Gastroesophageal sphincter (tissue), 4 donors: ENCODE results near the gene TMEM232. TPM values are rescaled to one million over a fixed set of nuclear protein-coding genes. Genes with fewer than 3 reads are reported as not detected.
A peak's percentile ranks its signal among the peaks of the same experiment; 100 is the strongest.

Experiments used
- ATAC-seq: fragments of 150-250 bp; one replicate; pipeline ENCODE4 v1.9.1; 2016; ENCODE audit warnings: mild to moderate bottlenecking, moderate library complexity
- H3K27ac ChIP-seq, 4 donors: fragments of 200-600 bp; sonication (generic) in 3 of 4; 1 replicate in 3 of 4; 2 replicates in 1 of 4; pipeline ENCODE4 v1.5.1; 2016 to 2019
- H3K27me3 ChIP-seq: fragments of 200-600 bp; sonication (generic); one replicate; pipeline ENCODE4 v1.5.1; 2019
- H3K36me3 ChIP-seq, 2 donors: fragments of 200-600 bp; sonication (generic); one replicate each; pipeline ENCODE4 v1.5.1; 2019; ENCODE audit warnings: control low read depth in 1 of 2
- H3K4me1 ChIP-seq, 3 donors: fragments of 200-600 bp; sonication (generic); 1 replicate in 2 of 3; 2 replicates in 1 of 3; pipeline ENCODE4 v1.5.1; 2016 to 2019; ENCODE audit warnings: control low read depth in 2 of 3
- H3K4me3 ChIP-seq, 2 donors: fragments of 200-600 bp; sonication (generic); one replicate each; pipeline ENCODE4 v1.5.1; 2019; ENCODE audit warnings: mild to moderate bottlenecking in 1 of 2, moderate library complexity in 1 of 2
- H3K9me3 ChIP-seq, 3 donors: fragments of 200-600 bp; sonication (generic); one replicate each; pipeline ENCODE4 v1.5.1; 2017 to 2019; ENCODE audit warnings: control low read depth in 2 of 3
- EP300 ChIP-seq: sonication (generic); formaldehyde crosslinking; IDR thresholded peaks from one replicate; pipeline ENCODE4 v1.6.1; 2017; ENCODE audit warnings: antibody characterized with exemption, mild to moderate bottlenecking
- POLR2A ChIP-seq, 2 donors: fragments of 450-650 bp; IDR thresholded peaks; one replicate each; pipeline ENCODE4 v1.6.1; 2017; ENCODE audit warnings: antibody characterized with exemption in 2 of 2, mild to moderate bottlenecking in 2 of 2, moderate library complexity in 1 of 2
- POLR2AphosphoS5 ChIP-seq: sonication (generic); formaldehyde crosslinking; IDR thresholded peaks from one replicate; pipeline ENCODE4 v1.6.1; 2017; ENCODE audit warnings: antibody characterized with exemption
- WGBS, 2 donors: methylation state at CpG; one replicate each; pipeline ENCODE4 v1.1.5; 2018; ENCODE audit warnings: low coverage in 1 of 2; 5-methylcytosine and 5-hydroxymethylcytosine counted together
- total RNA-seq, 4 donors: library from RNA; depleted of rRNA; stranded (reverse); fragments of >200 nt; gene quantifications; one replicate each; pipeline ENCODE4 v1.1.0, GENCODE V29; 2016
- TF ChIP-seq, protein P1 (sequence below), 4 experiments: fragments of 200-600 bp in 2 of 4; fragments of 450-650 bp in 2 of 4; sonication (generic) in 1 of 4; IDR thresholded peaks; one replicate each; pipeline ENCODE4 v1.5.1; 2017 to 2019; ENCODE audit warnings: antibody characterized with exemption in 4 of 4, mild to moderate bottlenecking in 2 of 4, moderate library complexity in 2 of 4

Gene TMEM232
- 1 to 10 TPM; 2.2 to 5.1 (median 3.8) TPM for total RNA-seq

DNA sequence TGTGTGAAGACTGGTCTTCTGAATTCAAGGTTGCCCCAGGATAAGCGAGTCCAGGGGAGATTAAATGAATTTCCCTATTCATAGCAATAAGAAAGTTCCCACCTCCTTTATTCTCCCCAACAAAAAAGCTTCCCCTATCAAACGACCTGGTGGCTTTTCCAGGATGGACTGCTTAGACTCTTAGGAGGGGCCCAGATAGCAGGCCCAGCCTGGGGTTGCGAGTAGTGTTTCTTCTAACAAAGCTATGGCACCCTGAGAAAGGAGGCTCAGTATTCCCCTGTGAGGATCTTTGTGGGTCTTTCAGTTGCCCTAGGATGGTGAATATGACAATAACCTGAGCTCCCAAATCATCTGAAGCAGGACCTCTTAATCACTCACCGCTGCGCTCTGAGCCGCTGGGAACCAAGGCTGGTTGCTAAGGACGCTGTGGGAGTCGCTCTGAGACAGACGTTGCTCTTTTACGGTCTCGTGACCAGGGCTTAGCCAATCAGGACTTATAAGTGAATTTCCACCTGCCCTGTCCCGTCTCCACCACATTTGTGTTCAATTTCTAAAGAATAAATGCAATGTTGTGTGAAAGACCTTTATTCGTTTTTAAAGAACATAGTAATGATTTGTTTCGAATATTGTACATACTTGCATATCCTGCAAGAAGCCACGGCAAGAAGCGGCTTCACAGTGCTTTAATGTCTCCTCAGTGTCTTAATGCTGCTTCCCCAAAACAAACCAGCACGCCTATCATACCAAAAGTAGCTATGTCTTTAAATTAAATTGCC is at the start of gene TMEM232:
TMEM232 (minus strand) TSS at position 423 of the 776 bp plus-strand sequence. CDS start 59,319 bp downstream, outside the sequence.
- TF ChIP-seq EP300 = no peak
- no peak for TF ChIP-seq POLR2AphosphoS5
- TF ChIP-seq, protein P1, sequence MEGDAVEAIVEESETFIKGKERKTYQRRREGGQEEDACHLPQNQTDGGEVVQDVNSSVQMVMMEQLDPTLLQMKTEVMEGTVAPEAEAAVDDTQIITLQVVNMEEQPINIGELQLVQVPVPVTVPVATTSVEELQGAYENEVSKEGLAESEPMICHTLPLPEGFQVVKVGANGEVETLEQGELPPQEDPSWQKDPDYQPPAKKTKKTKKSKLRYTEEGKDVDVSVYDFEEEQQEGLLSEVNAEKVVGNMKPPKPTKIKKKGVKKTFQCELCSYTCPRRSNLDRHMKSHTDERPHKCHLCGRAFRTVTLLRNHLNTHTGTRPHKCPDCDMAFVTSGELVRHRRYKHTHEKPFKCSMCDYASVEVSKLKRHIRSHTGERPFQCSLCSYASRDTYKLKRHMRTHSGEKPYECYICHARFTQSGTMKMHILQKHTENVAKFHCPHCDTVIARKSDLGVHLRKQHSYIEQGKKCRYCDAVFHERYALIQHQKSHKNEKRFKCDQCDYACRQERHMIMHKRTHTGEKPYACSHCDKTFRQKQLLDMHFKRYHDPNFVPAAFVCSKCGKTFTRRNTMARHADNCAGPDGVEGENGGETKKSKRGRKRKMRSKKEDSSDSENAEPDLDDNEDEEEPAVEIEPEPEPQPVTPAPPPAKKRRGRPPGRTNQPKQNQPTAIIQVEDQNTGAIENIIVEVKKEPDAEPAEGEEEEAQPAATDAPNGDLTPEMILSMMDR (IDR thresholded peaks at IDR 0.05) = no peak
- no peak for TF ChIP-seq POLR2A (IDR thresholded peaks at IDR 0.05)
- Histone ChIP-seq H3K4me1 (peaks cover 0 to 7% (median 0%) of the 10 kb centered on the region in 3 donors), H3K9me3 (no peaks in the 10 kb centered on the region), H3K36me3 (no peaks in the 10 kb centered on the region), H3K27me3 (no peaks in the 10 kb centered on the region), H3K4me3 (peak within 1 kb of the TSS; percentile 45 to 66), H3K27ac (no peak within 1 kb of the TSS)
- 29% methylated on average over 11 to 17 of the region's 17 CpGs for WGBS, 2 donors
- ATAC-seq = peak; percentile 95

DNA sequence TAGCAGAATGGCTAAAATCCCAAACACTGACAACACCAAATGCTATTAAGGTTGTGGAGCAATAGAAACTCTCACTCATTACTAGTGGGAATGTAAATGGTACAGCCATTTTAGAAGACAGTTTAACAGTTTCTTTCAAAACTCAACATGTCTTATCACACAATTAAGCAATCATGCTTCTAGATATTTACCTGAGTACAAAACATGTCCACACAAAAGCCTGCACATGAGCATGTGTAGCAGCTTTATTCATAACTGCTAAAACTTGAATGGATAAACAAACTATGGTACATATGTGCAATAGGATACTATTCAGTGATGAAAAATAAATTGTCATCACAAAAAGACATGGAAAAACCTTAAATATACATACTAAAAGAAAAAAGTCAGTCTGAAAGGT is 43.8 kb upstream of the TMEM232 start:
- TF ChIP-seq, protein P1 (IDR thresholded peaks at IDR 0.05) = no peak
- TF ChIP-seq POLR2AphosphoS5 = no peak
- TF ChIP-seq POLR2A (IDR thresholded peaks at IDR 0.05) = no peak
- TF ChIP-seq EP300 = no peak
- Histone ChIP-seq H3K36me3 (no peaks in the 10 kb centered on the region), H3K9me3 (no peaks in the 10 kb centered on the region), H3K4me3 (no peak overlapping the region), H3K27ac (no peak overlapping the region), H3K4me1 (peaks cover 0 to 6% (median 0%) of the 10 kb centered on the region in 3 donors), H3K27me3 (no peaks in the 10 kb centered on the region)
- no peak for ATAC-seq

DNA sequence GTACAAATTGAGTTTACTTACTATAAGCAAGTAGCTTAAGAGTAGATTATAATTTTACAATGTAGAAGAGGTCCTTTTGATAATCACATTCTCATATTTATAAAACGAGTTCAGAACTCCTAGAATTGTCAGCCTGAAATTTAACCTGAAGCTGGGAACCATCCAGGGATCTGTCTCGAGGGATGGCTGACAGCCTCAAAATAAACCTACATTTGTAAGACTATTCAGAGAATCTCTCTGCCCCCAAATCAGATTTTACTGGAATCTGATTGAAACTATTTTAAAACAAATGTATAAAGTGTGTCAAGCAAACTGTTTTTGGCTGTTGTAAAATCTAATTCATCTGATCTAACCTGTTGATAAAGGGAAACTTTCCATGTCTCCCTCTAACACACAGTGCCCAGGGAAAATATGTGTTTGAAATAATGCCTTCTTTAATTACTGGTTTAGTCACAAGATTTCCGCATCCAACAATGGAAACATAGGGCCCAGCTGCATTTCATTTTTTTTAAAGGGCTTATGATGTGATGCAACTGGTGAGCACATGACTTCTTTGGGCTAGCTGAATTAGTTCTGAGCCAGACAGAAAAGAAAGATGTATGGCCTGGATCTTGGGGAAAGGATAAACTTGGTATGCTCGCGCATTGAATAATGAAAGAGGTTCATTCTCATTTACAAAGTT is 42.7 kb upstream of the TMEM232 start:
- H3K27ac ChIP-seq = no peak overlapping the region
- 23 to 37% methylated on average over 5 of the region's 5 CpGs for WGBS, 2 donors
- peaks cover 0 to 6% (median 0%) of the 10 kb centered on the region in 3 donors for H3K4me1 ChIP-seq
- H3K9me3 ChIP-seq = no peaks in the 10 kb centered on the region
- TF ChIP-seq EP300 = no peak
- TF ChIP-seq, protein P1 (IDR thresholded peaks at IDR 0.05) = no peak
- no peak for TF ChIP-seq POLR2A (IDR thresholded peaks at IDR 0.05)
- peak; percentile 61 for TF ChIP-seq POLR2AphosphoS5
- H3K27me3 ChIP-seq = no peaks in the 10 kb centered on the region
- peak; percentile 39 for ATAC-seq
- H3K36me3 ChIP-seq = no peaks in the 10 kb centered on the region
- H3K4me3 ChIP-seq = no peak overlapping the region

DNA sequence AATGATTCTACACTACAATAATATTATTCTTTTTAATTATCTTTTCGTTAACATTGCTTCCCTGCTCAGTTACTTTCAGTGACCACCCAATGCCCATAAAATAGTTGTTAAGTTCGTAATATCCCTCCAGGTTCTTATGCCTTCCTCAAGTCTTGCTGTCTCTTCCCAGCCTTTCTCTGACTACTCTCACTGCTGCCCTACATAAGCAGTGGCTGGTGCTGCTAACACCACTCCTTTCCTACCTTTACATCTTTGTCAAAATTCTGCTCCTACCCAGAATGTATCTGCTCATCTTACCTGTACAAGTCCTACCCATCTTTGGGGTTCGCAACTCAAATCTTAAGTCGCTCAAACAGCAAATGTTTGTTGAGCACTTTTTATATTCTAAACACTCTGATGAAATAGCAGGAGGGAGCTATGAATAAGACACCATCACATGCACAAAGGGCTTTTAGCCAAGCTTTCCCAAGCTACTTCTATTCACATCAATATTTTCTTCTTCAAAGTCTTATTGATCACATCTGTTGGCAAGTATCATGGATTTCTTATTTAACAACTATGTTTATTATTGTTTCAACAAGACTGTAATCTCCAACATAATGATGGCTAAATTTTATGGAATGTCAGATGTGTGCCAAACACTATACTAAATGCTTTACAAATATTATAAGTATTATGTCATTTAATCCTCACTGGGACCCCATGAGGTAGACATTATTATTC is 41.8 kb upstream of the TMEM232 start:
- no peak overlapping the region for H3K27ac ChIP-seq
- ATAC-seq = no peak
- H3K36me3 ChIP-seq = no peaks in the 10 kb centered on the region
- no peak overlapping the region for H3K4me3 ChIP-seq
- no peaks in the 10 kb centered on the region for H3K9me3 ChIP-seq
- 76 to 79% methylated on average over 4 of the region's 4 CpGs for WGBS, 2 donors
- no peaks in the 10 kb centered on the region for H3K27me3 ChIP-seq
- H3K4me1 ChIP-seq = peaks cover 0 to 6% (median 0%) of the 10 kb centered on the region in 3 donors
- no peak for TF ChIP-seq POLR2A (IDR thresholded peaks at IDR 0.05)
- TF ChIP-seq POLR2AphosphoS5 = no peak
- TF ChIP-seq, protein P1 (IDR thresholded peaks at IDR 0.05) = no peak
- no peak for TF ChIP-seq EP300
